ENCODE results near the gene PMAIP1.
"Not testable (repeated sequence)": the region's sequence is repeated elsewhere in the genome, so short reads cannot be mapped to it uniquely, and the experiment has no call there.

Gene PMAIP1

GRCh38 chr18:59899298-59900221 is at the start of gene PMAIP1:
Gene PMAIP1, plus strand, starts transcription at chr18:59899996. Its CDS starts 182 bp downstream, at chr18:59900178.
- DNase-seq (ENCODE audit: low spot score) = peak; percentile 94

GRCh38 chr18:59851784-59852399 is 47.9 kb upstream of the PMAIP1 start:
- DNase-seq (ENCODE audit: low spot score) = no peak

- no peak for DNase-seq (ENCODE audit: low spot score)
These were observed 47.2 kb upstream of the PMAIP1 start for GRCh38 chr18:59852548-59852947.

GRCh38 chr18:59853380-59853779 is 46.4 kb upstream of the PMAIP1 start:
- DNase-seq (ENCODE audit: low spot score) = no peak

- not testable (repeated sequence) for DNase-seq (ENCODE audit: low spot score)
These were observed 45.8 kb upstream of the PMAIP1 start for GRCh38 chr18:59853988-59854387.

GRCh38 chr18:59861009-59861408 is 38.8 kb upstream of the PMAIP1 start:
- DNase-seq (ENCODE audit: low spot score) = no peak

- no peak for DNase-seq (ENCODE audit: low spot score)
These were observed 37.6 kb upstream of the PMAIP1 start for GRCh38 chr18:59861963-59862819.

- DNase-seq (ENCODE audit: low spot score) = no peak
These were observed 34.4 kb upstream of the PMAIP1 start for GRCh38 chr18:59865241-59865986.

- no peak for DNase-seq (ENCODE audit: low spot score)
These were observed 33.1 kb upstream of the PMAIP1 start for GRCh38 chr18:59866551-59867269.

GRCh38 chr18:59867337-59868104 is 32.3 kb upstream of the PMAIP1 start:
- DNase-seq (ENCODE audit: low spot score) = no peak

- DNase-seq (ENCODE audit: low spot score) = no peak
These were observed 29.1 kb upstream of the PMAIP1 start for GRCh38 chr18:59870623-59871130.

- DNase-seq (ENCODE audit: low spot score) = no peak
These were observed 28.0 kb upstream of the PMAIP1 start for GRCh38 chr18:59871711-59872362.

- no peak for DNase-seq (ENCODE audit: low spot score)
These were observed 26.2 kb upstream of the PMAIP1 start for GRCh38 chr18:59873641-59874040.

GRCh38 chr18:59874166-59874565 is 25.6 kb upstream of the PMAIP1 start:
- DNase-seq (ENCODE audit: low spot score) = peak; percentile 78

- DNase-seq (ENCODE audit: low spot score) = no peak
These were observed 23.5 kb upstream of the PMAIP1 start for GRCh38 chr18:59876310-59876626.

GRCh38 chr18:59877361-59877760 is 22.4 kb upstream of the PMAIP1 start:
- DNase-seq (ENCODE audit: low spot score) = no peak

- DNase-seq (ENCODE audit: low spot score) = no peak
These were observed 21.2 kb upstream of the PMAIP1 start for GRCh38 chr18:59878644-59879043.

GRCh38 chr18:59881728-59882656 is 17.8 kb upstream of the PMAIP1 start:
- no peak for DNase-seq (ENCODE audit: low spot score)

All from AG08396 (cell line).